ENCODE data around the gene PPM1H. TPM values are rescaled to one million over a fixed set of nuclear protein-coding genes. Genes with fewer than 3 reads are reported as not detected.
"Not testable (repeated sequence)": the region's sequence is repeated elsewhere in the genome, so short reads cannot be mapped to it uniquely, and the experiment has no call there.

Gene PPM1H
- total and polyA plus RNA-seq, 2 donors (not counting 1 experiment from before 2014, with no cell fraction given) = 0.01 TPM; not detected in 1

- Histone ChIP-seq H4K20me1 (ENCODE audit: control insufficient read depth, insufficient read depth, low read length, poor library complexity, severe bottlenecking) (no peaks in the 10 kb centered on the region), H3K4me2 (replicated peaks; ENCODE audit: low read depth, low read length, poor library complexity, severe bottlenecking) (no peak overlapping the region), H3K79me2 (ENCODE audit: control insufficient read depth, insufficient read depth, low read length) (no peaks in the 10 kb centered on the region), H3K9ac (ENCODE audit: low read length) (no peak overlapping the region), H3K4me3 (ENCODE audit: control extremely low read depth in 1 of 5, extremely low read depth in 1 of 5, insufficient read depth in 1 of 5, low read depth in 2 of 5, low read length in 4 of 5) (no peak overlapping the region), H2AFZ (ENCODE audit: insufficient read depth, low read depth, low read length, poor library complexity, severe bottlenecking) (no peak overlapping the region), H3K9me3 (ENCODE audit: control extremely low read depth in 1 of 3, control insufficient read depth in 2 of 3, insufficient read depth in 1 of 3, low read length in 2 of 3) (no peaks in the 10 kb centered on the region), H3K27me3 (replicated peaks in 1 of 4; ENCODE audit: control extremely low read depth in 1 of 4, control insufficient read depth in 3 of 4, insufficient read depth in 4 of 4, low read length in 3 of 4) (no peaks in the 10 kb centered on the region), H3K36me3 (replicated peaks in 1 of 2; ENCODE audit: control extremely low read depth in 1 of 2, control insufficient read depth in 1 of 2, extremely low read depth in 1 of 2, insufficient read depth in 2 of 2, low read length in 1 of 2) (no peaks in the 10 kb centered on the region), H3K27ac (ENCODE audit: low read length in 2 of 2) (no peak overlapping the region), H3K4me1 (ENCODE audit: control insufficient read depth in 2 of 2, insufficient read depth in 2 of 2, low read length in 2 of 2) (no peaks in the 10 kb centered on the region)
- ChIA-PET POLR2A (no interaction called here), CTCF (no interaction called here)
- Mint-ChIP-seq H3K4me1 (no peaks in the 10 kb centered on the region), H3K9me3 (ENCODE audit: insufficient read depth) (peaks cover 2% of the 10 kb centered on the region), H3K27ac (no peak overlapping the region), H3K27me3 (no peaks in the 10 kb centered on the region), H3K4me3 (no peak overlapping the region)
- WGBS (ENCODE audit: insufficient coverage) = 74% methylated on average over 5 of the region's 6 CpGs
- ATAC-seq (ENCODE audit: low read depth) = no peak
- intact Hi-C loops (cut with micrococcal nuclease) = no loop called here
- no peak for TF ChIP-seq EZH2 (IDR thresholded peaks at IDR 0.05; ENCODE audit: borderline replicate concordance, insufficient read depth, low read depth, low read length, poor library complexity, severe bottlenecking)
- no peak for TF ChIP-seq CTCF (IDR thresholded peaks at IDR 0.05)
- no peak for DNase-seq
These were observed 48.2 kb downstream of the PPM1H start for GRCh38 chr12:62886796-62887195.

- H3K9me3 ChIP-seq (ENCODE audit: control extremely low read depth in 1 of 3, control insufficient read depth in 2 of 3, insufficient read depth in 1 of 3, low read length in 2 of 3) = no peaks in the 10 kb centered on the region
- ChIA-PET POLR2A (no interaction called here), CTCF (no interaction called here)
- H3K4me1 ChIP-seq (ENCODE audit: control insufficient read depth in 2 of 2, insufficient read depth in 2 of 2, low read length in 2 of 2) = no peaks in the 10 kb centered on the region
- no peak overlapping the region for H3K4me3 Mint-ChIP-seq
- H3K4me1 Mint-ChIP-seq = peaks cover 2% of the 10 kb centered on the region
- H3K27ac Mint-ChIP-seq = no peak overlapping the region
- no peak overlapping the region for H3K4me2 ChIP-seq (replicated peaks; ENCODE audit: low read depth, low read length, poor library complexity, severe bottlenecking)
- H3K27me3 Mint-ChIP-seq = peaks cover 6% of the 10 kb centered on the region
- intact Hi-C loops (cut with micrococcal nuclease) = no loop called here
- peaks cover 2% of the 10 kb centered on the region for H3K9me3 Mint-ChIP-seq (ENCODE audit: insufficient read depth)
- no peak overlapping the region for H3K9ac ChIP-seq (ENCODE audit: low read length)
- H3K79me2 ChIP-seq (ENCODE audit: control insufficient read depth, insufficient read depth, low read length) = no peaks in the 10 kb centered on the region
- no peak for ATAC-seq (ENCODE audit: low read depth)
- no peak for DNase-seq
- H3K4me3 ChIP-seq (ENCODE audit: control extremely low read depth in 1 of 5, extremely low read depth in 1 of 5, insufficient read depth in 1 of 5, low read depth in 2 of 5, low read length in 4 of 5) = no peak overlapping the region
- no peak overlapping the region for H3K27ac ChIP-seq (ENCODE audit: low read length in 2 of 2)
- no peaks in the 10 kb centered on the region for H3K36me3 ChIP-seq (replicated peaks in 1 of 2; ENCODE audit: control extremely low read depth in 1 of 2, control insufficient read depth in 1 of 2, extremely low read depth in 1 of 2, insufficient read depth in 2 of 2, low read length in 1 of 2)
- TF ChIP-seq CTCF (IDR thresholded peaks at IDR 0.05) = no peak
- no peak for TF ChIP-seq EZH2 (IDR thresholded peaks at IDR 0.05; ENCODE audit: borderline replicate concordance, insufficient read depth, low read depth, low read length, poor library complexity, severe bottlenecking)
- no peak overlapping the region for H2AFZ ChIP-seq (ENCODE audit: insufficient read depth, low read depth, low read length, poor library complexity, severe bottlenecking)
- H4K20me1 ChIP-seq (ENCODE audit: control insufficient read depth, insufficient read depth, low read length, poor library complexity, severe bottlenecking) = no peaks in the 10 kb centered on the region
- H3K27me3 ChIP-seq (replicated peaks in 1 of 4; ENCODE audit: control extremely low read depth in 1 of 4, control insufficient read depth in 3 of 4, insufficient read depth in 4 of 4, low read length in 3 of 4) = no peaks in the 10 kb centered on the region
These were observed 49.7 kb downstream of the PPM1H start for GRCh38 chr12:62885242-62885641.

GRCh38 chr12:62884832-62885231 lies 50.1 kb downstream of the PPM1H start:
- H2AFZ ChIP-seq (ENCODE audit: insufficient read depth, low read depth, low read length, poor library complexity, severe bottlenecking); POLR2A ChIA-PET; H3K4me2 ChIP-seq (replicated peaks; ENCODE audit: low read depth, low read length, poor library complexity, severe bottlenecking); H3K27me3 ChIP-seq (replicated peaks in 1 of 4; ENCODE audit: control extremely low read depth in 1 of 4, control insufficient read depth in 3 of 4, insufficient read depth in 4 of 4, low read length in 3 of 4); H3K4me1 ChIP-seq (ENCODE audit: control insufficient read depth in 2 of 2, insufficient read depth in 2 of 2, low read length in 2 of 2); H3K36me3 ChIP-seq (replicated peaks in 1 of 2; ENCODE audit: control extremely low read depth in 1 of 2, control insufficient read depth in 1 of 2, extremely low read depth in 1 of 2, insufficient read depth in 2 of 2, low read length in 1 of 2); CTCF ChIA-PET; H3K9me3 ChIP-seq (ENCODE audit: control extremely low read depth in 1 of 3, control insufficient read depth in 2 of 3, insufficient read depth in 1 of 3, low read length in 2 of 3); H3K27me3 Mint-ChIP-seq; ATAC-seq (ENCODE audit: low read depth); H3K4me1 Mint-ChIP-seq; H3K9ac ChIP-seq (ENCODE audit: low read length); H3K4me3 Mint-ChIP-seq; intact Hi-C loops (cut with micrococcal nuclease); H3K79me2 ChIP-seq (ENCODE audit: control insufficient read depth, insufficient read depth, low read length); H3K9me3 Mint-ChIP-seq (ENCODE audit: insufficient read depth); H3K4me3 ChIP-seq (ENCODE audit: control extremely low read depth in 1 of 5, extremely low read depth in 1 of 5, insufficient read depth in 1 of 5, low read depth in 2 of 5, low read length in 4 of 5); H3K27ac Mint-ChIP-seq; DNase-seq; H3K27ac ChIP-seq (ENCODE audit: low read length in 2 of 2); H4K20me1 ChIP-seq (ENCODE audit: control insufficient read depth, insufficient read depth, low read length, poor library complexity, severe bottlenecking): not testable (repeated sequence)
- 29% methylated on average over 1 of the region's 5 CpGs for WGBS (ENCODE audit: insufficient coverage)

Data from B cell (primary cell).